Suppressor macrophage treated with lipopolysaccharide for 4 hours (primary cell): ENCODE data around the gene C17orf78.
A peak's percentile ranks its signal among the peaks of the same experiment; 100 is the strongest.
"Not testable (repeated sequence)": the region's sequence is repeated elsewhere in the genome, so short reads cannot be mapped to it uniquely, and the experiment has no call there.

ENCODE experiments used
- DNase-seq: peaks from one replicate; pipeline ENCODE4 v3.0.0-alpha.2; 2020

The C17orf78 gene

DNA sequence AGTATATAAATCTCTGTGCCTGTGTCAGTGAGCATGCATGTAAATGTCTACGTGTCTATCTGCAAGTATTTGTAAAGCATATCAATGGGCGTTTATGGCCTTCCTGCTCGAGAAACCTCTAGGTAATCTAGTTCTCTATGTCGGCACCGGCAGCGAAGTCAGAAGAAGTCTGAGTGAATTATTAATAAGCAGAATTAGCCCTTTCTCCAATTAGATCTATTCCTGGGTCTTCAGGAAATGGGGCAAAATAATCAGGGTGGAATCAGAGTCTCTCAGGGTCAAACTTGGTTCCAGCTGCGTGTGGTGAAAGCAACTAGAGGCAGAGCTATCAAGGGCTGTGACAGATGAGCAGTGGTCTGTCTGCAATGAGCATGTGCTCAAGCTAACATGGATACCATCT is at the start of gene C17orf78:
C17orf78 (plus strand) TSS at position 280 of the 400 bp plus-strand sequence; CDS start at position 388, 108 bp downstream.
- no peak for DNase-seq

GRCh38 chr17:37327341-37328090 is 48.3 kb upstream of the C17orf78 start:
- no peak for DNase-seq

DNA sequence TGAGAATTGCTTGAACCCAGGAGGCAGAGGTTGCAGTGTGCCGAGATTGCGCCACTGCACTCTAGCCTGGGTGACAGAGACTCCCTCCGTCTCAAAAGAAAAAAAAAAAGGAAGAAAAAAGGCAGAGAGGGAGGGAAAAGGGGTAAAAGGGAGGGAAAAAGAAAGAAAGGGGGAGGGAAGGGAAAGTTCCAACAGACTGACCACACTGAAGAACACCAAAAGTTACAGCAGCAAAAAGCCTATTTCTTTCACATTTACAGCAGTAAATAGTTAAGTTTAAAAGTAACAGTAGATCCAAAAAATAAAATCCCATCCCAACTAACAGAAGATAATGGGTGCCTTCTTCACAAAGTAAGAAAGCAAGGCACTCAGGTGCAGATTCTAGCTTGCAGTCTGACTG is 36.9 kb upstream of the C17orf78 start:
- no peak for DNase-seq

DNA sequence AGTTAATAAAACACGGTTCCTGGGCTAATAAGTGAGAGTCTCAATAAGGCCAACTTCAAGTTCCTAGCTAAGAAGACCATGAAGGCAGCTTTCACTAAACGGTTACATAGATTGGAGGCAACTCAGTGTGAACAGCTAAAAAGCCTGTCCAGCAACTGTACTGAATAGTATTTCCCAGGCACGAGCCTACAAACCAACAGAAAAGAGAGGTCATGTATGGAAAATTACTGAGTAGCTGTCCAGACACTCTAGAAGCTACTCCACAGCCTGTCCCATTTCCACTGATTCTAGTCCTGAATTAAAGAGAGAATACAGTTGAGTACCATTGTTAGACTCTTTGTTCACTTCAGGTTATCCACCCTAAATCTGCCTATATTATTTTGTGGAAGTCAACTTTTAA is 36.5 kb upstream of the C17orf78 start:
- no peak for DNase-seq

DNA sequence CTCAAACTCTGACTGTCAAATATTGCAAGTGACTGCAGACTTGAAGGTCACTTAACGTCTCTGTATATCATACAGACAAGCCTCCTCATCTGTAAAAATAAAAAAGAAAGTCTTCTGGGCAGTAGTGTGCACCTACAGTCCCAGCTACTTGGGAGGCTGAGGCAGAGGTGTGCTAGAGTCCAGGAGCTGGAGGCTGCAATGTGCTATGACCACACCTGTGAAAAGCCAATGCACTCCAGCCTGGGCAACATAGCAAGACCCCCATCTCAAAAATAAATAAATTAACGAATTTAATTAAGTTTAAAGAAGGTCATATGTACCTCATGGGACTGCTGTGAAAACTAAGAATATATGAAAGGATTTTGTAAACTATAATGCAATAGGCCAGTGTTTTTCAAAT is 35.0 kb upstream of the C17orf78 start:
- no peak for DNase-seq

GRCh38 chr17:37342589-37342988 is 33.2 kb upstream of the C17orf78 start:
- no peak for DNase-seq

- DNase-seq: no peak
Measured at GRCh38 chr17:37344519-37344918, 31.3 kb upstream of the C17orf78 start.

- DNase-seq: not testable (repeated sequence)
Measured at GRCh38 chr17:37346863-37347402, 28.9 kb upstream of the C17orf78 start.

DNA sequence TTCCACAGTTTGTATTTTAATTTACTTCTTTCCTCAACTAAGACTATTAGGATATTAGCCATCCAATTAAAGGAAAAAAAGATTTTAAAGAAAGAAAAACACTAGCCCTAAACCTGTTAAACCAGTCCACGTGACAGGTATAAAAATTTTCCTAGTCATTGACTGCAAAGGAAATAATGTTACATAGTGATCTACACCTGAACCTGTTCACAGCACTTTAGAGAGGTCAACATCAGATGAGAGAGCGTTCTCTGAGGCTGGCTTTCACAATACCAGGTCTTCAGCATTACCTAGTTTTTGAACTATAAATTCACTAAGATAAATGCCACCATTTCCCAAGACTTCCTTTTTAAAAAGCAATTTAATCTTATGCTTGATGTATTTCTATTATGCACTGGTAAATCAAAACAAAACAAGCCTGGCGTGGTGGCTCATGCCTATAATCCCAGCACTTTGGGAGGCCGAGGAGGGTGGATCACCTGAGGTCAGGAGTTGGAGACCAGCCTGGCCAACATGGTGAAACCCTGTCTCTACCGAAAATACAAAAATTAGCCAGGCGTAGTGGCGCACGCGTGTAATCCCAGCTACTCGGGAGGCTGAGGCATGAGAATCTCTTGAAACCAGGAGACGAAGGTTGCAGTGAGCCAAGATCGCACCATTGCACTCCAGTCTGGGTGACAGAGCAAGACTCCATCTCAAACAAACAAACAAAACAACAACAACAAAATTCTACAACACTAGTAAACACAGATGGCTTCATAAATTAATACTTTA is 18.8 kb upstream of the C17orf78 start:
- not testable (repeated sequence) for DNase-seq

DNA sequence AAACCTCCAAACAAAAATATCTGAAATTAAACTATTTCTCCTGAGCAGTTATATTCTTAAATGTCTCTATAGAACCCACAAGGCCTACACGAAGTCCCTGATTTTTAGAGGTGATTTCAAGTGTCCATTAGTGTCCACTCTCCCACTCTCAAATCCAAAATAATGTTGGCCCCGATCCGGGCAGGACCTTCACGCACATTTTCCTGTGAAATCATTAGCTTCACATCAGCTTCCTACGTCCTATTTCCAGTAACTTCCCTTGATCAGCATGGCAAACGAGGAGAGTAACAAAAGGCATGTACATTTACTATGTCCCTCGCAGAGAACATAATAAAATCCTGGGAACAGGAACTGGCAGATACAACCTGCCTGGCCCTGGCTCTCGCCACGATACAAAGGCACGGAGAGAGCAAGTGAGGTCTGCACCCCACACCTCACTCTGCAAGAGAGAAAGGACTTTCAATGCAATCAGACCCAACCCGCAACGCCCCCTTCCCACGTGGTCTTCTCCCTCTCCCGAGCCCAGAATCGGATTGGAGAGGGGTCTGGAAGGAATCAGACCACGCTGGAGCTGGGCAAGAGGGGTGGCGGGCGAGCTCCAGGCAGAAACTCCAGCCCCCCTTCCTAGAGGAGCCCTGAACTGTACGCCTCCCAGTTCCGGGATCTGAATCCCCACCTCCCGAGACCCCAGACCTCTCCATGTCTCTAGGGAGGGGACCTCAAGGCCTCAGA is 17.5 kb upstream of the C17orf78 start:
- peak; percentile 39 for DNase-seq

GRCh38 chr17:37358830-37359681 is 16.7 kb upstream of the C17orf78 start:
- DNase-seq: peak; percentile 95

DNA sequence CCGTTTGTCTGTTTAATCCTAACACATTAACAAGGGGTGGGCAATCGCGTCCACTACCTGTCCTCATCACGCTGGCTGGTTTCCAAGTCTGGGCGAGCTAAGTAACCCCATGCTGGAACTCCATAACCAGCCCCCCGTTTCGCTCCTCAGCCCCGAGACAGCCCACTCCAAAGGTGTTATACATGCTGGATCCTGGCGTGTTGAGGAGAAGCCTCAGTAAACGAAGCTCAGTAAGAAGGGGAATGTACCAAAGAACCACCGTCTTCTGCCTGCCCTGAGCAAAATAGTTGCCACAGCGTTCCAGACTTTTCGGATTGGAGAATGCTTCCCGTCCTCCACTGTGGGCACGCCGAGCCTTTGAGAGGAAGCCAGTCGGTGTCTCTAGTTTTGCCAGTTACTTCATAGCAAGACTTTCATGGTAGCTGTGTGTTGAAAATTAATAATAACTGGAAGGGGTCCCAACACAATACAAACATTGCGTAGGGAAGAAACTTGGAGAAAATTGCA is 16.1 kb upstream of the C17orf78 start:
- peak; percentile 10 for DNase-seq

- peak; percentile 33 for DNase-seq
Measured at GRCh38 chr17:37360632-37361031, 15.2 kb upstream of the C17orf78 start.

DNA sequence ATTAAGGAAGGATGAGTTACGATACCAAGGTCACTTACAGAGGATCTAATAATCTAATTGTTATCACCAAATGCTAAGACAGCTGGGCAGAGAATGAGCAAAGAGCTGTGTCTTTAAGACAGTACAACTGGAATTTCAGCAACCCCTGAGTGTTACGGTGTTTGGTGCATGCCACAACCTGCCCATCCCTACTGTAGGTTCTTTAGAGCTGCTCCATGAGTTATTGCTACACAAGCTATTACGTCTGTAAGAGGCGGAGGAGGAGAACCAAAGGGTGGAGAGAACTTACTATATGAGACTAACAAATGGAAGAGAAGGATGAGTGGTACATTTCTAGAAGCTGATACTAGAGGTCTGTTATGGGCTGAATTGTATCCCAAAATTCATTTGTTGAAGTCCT is 14.2 kb upstream of the C17orf78 start:
- DNase-seq: no peak

DNA sequence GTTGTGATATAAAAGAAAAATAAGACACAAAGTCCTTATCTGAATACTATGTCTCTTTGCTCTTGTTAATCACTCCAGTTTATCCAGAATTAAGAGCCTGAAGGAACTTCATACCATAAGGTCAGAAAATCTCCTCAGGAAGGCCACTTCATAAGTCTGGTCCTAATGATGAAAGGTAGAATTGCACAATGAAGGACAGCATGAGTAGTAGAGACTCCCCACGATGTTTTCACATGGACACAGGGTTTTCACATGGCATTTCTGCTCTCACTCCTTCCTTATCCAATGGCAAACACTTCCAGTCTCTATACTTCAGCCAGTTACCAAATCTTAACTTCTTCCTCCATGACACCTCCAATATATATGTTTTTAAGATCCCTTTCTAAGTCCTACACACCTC is 10.2 kb upstream of the C17orf78 start:
- no peak for DNase-seq

DNA sequence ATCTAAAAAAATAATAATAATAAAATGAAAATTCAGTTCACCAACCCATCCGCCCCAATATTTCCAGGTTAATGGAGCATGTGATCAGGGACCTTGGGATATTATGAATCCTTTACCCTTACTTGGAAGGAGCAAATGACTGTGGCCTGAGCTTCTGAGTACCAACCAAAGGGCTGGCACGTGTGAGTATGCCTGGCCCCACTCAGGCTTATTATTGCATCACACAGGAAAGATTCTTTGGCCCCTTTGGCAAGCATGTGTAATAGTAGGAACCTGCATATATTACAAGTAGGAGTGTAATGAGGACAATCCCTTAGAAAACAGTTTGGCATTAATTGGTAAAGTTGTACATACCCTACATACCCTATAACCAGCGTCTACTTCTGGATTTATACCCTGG is 7.2 kb upstream of the C17orf78 start:
- DNase-seq: peak; percentile 9

DNA sequence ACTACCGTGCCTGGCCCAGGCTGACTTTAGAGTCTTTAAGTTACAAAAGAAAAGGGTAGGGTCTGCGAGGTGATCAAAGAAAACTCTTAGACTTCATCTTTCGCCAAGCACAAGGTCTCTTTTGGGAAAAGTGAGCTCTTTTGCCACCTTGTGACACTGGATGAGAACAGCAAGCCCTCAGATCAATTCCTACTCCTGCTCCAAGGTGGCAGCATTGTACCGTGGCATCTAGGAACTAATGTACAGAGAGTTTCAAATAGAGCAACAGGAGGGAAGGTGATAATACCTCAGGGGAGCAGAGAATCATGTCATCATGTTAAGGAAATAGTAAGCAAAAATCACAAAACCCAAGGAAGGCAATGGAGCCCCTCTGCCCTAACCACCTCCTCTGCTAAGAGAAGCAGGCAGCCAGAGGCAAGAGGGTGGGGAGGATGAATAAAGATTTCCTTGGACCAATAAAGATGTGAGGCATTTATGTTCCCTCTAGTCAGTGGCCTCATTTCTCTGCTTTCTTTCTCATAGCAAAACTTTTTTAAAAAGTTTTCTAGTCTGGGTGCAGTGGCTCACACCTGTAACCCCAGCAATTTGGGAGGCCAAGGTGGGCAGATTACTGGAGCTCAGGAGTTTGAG is 2.1 kb upstream of the C17orf78 start:
- DNase-seq: peak; percentile 76

GRCh38 chr17:37382056-37382455 is 6.3 kb downstream of the C17orf78 start:
- DNase-seq: no peak

DNA sequence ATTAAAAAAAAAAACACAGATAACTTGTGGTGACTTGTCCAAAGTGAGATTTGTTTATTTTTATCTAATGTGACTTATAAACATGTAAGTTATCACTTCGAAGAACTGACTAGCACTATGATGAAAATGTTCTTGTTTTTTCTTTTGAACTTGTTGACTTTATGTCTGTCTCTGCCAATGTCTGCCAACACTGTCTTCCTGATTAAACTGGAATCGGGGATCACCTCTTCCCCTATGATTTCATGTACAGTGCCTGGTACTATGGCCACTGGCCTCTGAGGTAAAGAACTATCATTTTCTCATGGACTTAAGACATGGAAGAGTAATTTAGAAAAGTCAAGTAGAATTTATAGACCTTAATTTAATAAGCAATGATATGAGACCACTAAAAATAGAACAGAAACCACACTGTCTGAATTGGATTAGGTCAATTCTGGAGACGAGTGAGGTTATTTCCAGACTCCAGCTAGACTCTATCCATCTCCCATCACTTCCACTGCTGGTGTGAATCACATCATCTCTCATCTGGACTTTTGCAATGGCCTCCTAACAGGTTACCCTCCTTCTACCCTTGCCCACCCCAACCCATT is 8.9 kb downstream of the C17orf78 start:
- DNase-seq: no peak

DNA sequence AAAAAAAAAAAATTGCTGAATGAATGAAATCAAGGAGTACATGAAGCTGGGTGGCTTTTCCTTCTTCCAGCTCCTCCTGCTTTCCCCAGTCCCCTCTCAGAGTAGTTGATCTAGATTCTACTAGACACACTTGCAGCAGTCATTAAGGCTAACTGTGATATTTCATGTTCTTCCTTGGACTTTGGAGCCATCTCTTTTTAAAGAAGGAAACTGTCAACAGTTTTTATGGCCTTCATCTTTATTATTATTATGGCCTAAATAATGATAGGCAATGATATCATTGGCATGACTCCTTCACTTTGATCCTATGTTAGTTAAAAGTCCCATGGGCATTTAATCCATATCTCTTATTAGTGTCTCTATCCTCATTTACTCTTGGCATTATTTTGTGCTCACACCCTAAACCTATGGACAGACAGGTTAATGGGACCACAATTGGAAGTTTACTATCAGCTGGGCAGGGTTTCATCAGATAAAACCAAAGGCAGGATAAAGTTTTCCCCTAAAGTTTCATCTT is 9.7 kb downstream of the C17orf78 start:
- DNase-seq: no peak

DNA sequence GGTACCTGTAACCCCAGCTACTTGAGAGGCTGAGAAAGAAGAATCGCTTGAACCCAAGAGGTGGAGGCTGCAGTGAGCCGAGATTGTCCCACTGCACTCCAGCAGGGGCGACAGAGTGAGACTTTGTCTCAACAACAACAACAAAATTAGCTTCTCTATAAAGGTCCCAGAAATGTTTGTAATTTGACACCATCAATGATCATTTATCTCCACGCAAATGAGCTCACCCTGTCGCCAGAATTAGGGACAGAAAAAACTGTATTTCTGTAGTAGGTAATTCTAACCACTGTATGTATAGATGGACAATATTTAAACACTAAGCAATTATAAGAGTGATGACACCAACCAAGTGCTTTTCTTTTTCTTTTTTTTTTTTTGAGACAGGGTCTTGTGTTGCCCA is 10.7 kb downstream of the C17orf78 start:
- DNase-seq: no peak
